Myocyte (in vitro differentiated cells): Measurements from ENCODE around the gene TMEM192. TPM values are rescaled to one million over a fixed set of nuclear protein-coding genes. Genes with fewer than 3 reads are reported as not detected.

Experiments used
- total RNA-seq: library from RNA; depleted of rRNA; stranded (reverse); fragments of >200 nt; gene quantifications from 2 replicates; pipeline ENCODE4 v1.2.3, GENCODE V29; 2014

TMEM192 gene
- total RNA-seq, 1 donor from 2014 or later, result 20.8 TPM

Other genes with a start within 250 kb of the TMEM192 start
- not detected in 2 replicates for gene APELA, start 235.7 kb downstream of the TMEM192 start, total RNA-seq
- gene TRIM61, start 135.2 kb downstream of the TMEM192 start, total RNA-seq, result not detected in 2 replicates
- not detected in 2 replicates for gene TRIM60, start 80.9 kb downstream of the TMEM192 start, total RNA-seq
- not detected in 2 replicates for gene TRIM75, start 59.0 kb downstream of the TMEM192 start, total RNA-seq
- 31.4 and 33.2 TPM in 2 replicates for gene KLHL2, start 94.7 kb upstream of the TMEM192 start, total RNA-seq
- 216 and 354 TPM in 2 replicates for gene MSMO1, start 214.8 kb upstream of the TMEM192 start, total RNA-seq